ENCODE data around the gene GNAT1. TPM values are rescaled to one million over a fixed set of nuclear protein-coding genes. Genes with fewer than 3 reads are reported as not detected.

Gene GNAT1
- total RNA-seq, 1 donor from 2014 or later: not detected

GRCh38 chr3:50212502-50212901 lies 21.1 kb downstream of the GNAT1 start:
- no peak for TF ChIP-seq CTCF (IDR thresholded peaks at IDR 0.05; ENCODE audit: insufficient read depth, low read length, poor library complexity, severe bottlenecking)
- peaks cover 11% of the 10 kb centered on the region for H3K27me3 ChIP-seq (ENCODE audit: control insufficient read depth, insufficient read depth, low read length)
- H3K36me3 ChIP-seq (ENCODE audit: control insufficient read depth, insufficient read depth, low read length): no peaks in the 10 kb centered on the region
- no peak overlapping the region for H3K4me3 ChIP-seq (ENCODE audit: low read depth, low read length)
- no peak for DNase-seq (ENCODE audit: low read depth)

GRCh38 chr3:50212971-50213370 lies 21.6 kb downstream of the GNAT1 start:
- Histone ChIP-seq H3K27me3 (ENCODE audit: control insufficient read depth, insufficient read depth, low read length) (peaks cover 14% of the 10 kb centered on the region), H3K4me3 (ENCODE audit: low read depth, low read length) (no peak overlapping the region), H3K36me3 (ENCODE audit: control insufficient read depth, insufficient read depth, low read length) (no peaks in the 10 kb centered on the region)
- DNase-seq (ENCODE audit: low read depth): no peak
- TF ChIP-seq CTCF (IDR thresholded peaks at IDR 0.05; ENCODE audit: insufficient read depth, low read length, poor library complexity, severe bottlenecking): no peak

- peaks cover 17% of the 10 kb centered on the region for H3K27me3 ChIP-seq (ENCODE audit: control insufficient read depth, insufficient read depth, low read length)
- TF ChIP-seq CTCF (IDR thresholded peaks at IDR 0.05; ENCODE audit: insufficient read depth, low read length, poor library complexity, severe bottlenecking): no peak
- no peaks in the 10 kb centered on the region for H3K36me3 ChIP-seq (ENCODE audit: control insufficient read depth, insufficient read depth, low read length)
- no peak overlapping the region for H3K4me3 ChIP-seq (ENCODE audit: low read depth, low read length)
- DNase-seq (ENCODE audit: low read depth): no peak
Observed at GRCh38 chr3:50213373-50213772, 22.0 kb downstream of the GNAT1 start.

- no peak overlapping the region for H3K4me3 ChIP-seq (ENCODE audit: low read depth, low read length)
- no peak for TF ChIP-seq CTCF (IDR thresholded peaks at IDR 0.05; ENCODE audit: insufficient read depth, low read length, poor library complexity, severe bottlenecking)
- H3K36me3 ChIP-seq (ENCODE audit: control insufficient read depth, insufficient read depth, low read length): no peaks in the 10 kb centered on the region
- no peak for DNase-seq (ENCODE audit: low read depth)
- H3K27me3 ChIP-seq (ENCODE audit: control insufficient read depth, insufficient read depth, low read length): peaks cover 17% of the 10 kb centered on the region
Observed at GRCh38 chr3:50214824-50215223, 23.4 kb downstream of the GNAT1 start.

GRCh38 chr3:50215529-50215928 lies 24.1 kb downstream of the GNAT1 start:
- peaks cover 17% of the 10 kb centered on the region for H3K27me3 ChIP-seq (ENCODE audit: control insufficient read depth, insufficient read depth, low read length)

More at GRCh38 chr3:50215529-50215928, 24.1 kb downstream of the GNAT1 start:
- no peak for TF ChIP-seq CTCF (IDR thresholded peaks at IDR 0.05; ENCODE audit: insufficient read depth, low read length, poor library complexity, severe bottlenecking)
- H3K4me3 ChIP-seq (ENCODE audit: low read depth, low read length): no peak overlapping the region
- H3K36me3 ChIP-seq (ENCODE audit: control insufficient read depth, insufficient read depth, low read length): no peaks in the 10 kb centered on the region
- no peak for DNase-seq (ENCODE audit: low read depth)

All from kidney epithelial cell (primary cell).